ENCODE results near the gene SULT1B1.

GRCh38 chr4:69716654-69717053 is 43.8 kb downstream of the SULT1B1 start:
- no peak for TF ChIP-seq POLR2AphosphoS5 (IDR thresholded peaks at IDR 0.05; ENCODE audit: low read depth, low read length)
- TF ChIP-seq POLR2A (IDR thresholded peaks at IDR 0.05; ENCODE audit: low read depth, low read length), result no peak

All from GM12892 (cell line).